Measurements from ENCODE around the gene RPL9.

GRCh38 chr4:39476187-39476895 lies 17.6 kb upstream of the RPL9 start:
- TF ChIP-seq POLR2A (IDR thresholded peaks at IDR 0.05; ENCODE audit: control extremely low read depth in 1 of 2, low read depth in 2 of 2, low read length in 2 of 2): no peak
- no peak for TF ChIP-seq SP1 (IDR thresholded peaks at IDR 0.05; ENCODE audit: low read depth, low read length)
- no peak for TF ChIP-seq POLR2AphosphoS5 (IDR thresholded peaks at IDR 0.05; ENCODE audit: low read depth, low read length)
- TF ChIP-seq TCF12 (IDR thresholded peaks at IDR 0.05; ENCODE audit: low read depth, low read length): no peak
- TF ChIP-seq JUND (IDR thresholded peaks at IDR 0.05; ENCODE audit: low read length): no peak
- TF ChIP-seq CTCF (IDR thresholded peaks at IDR 0.05; ENCODE audit: control extremely low read depth in 1 of 3, insufficient read depth in 1 of 3, low read depth in 1 of 3, low read length in 3 of 3): no peak
- TF ChIP-seq BCL11A (IDR thresholded peaks at IDR 0.05; ENCODE audit: low read depth in 2 of 2, low read length in 2 of 2): no peak
- no peak for TF ChIP-seq SIN3A (conservative IDR thresholded peaks at IDR 0.05 in 1 of 2, IDR thresholded peaks at IDR 0.05 in 1 of 2; ENCODE audit: low read depth in 1 of 2, low read length in 2 of 2)
- TF ChIP-seq SIX5 (IDR thresholded peaks at IDR 0.05; ENCODE audit: low read depth, low read length): no peak
- no peak for TF ChIP-seq BACH1 (IDR thresholded peaks at IDR 0.05; ENCODE audit: low read length)
- TF ChIP-seq CHD1 (IDR thresholded peaks at IDR 0.05; ENCODE audit: low read depth, low read length): no peak
- no peak for TF ChIP-seq ZNF274 (IDR thresholded peaks at IDR 0.05; ENCODE audit: borderline replicate concordance, extremely low read depth, low read length)
- no peak for TF ChIP-seq CEBPB (IDR thresholded peaks at IDR 0.05; ENCODE audit: low read depth, low read length)
- TF ChIP-seq BRCA1 (IDR thresholded peaks at IDR 0.05; ENCODE audit: low read depth, low read length): no peak

Measured in H1 (cell line).